Measurements from ENCODE around the gene SERPINI1. TPM values are rescaled to one million over a fixed set of nuclear protein-coding genes. Genes with fewer than 3 reads are reported as not detected.

Gene SERPINI1
- total RNA-seq, 1 experiment from 2014 or later, result 0.86 TPM

Other genes with a start within 250 kb of the SERPINI1 start
- not detected in 2 replicates for gene WDR49, start 81.8 kb upstream of the SERPINI1 start, total RNA-seq (2014; rRNA removed; shearing (Covaris generic))
- 153 and 156 TPM in 2 replicates for gene PDCD10, start 829 bp upstream of the SERPINI1 start, total RNA-seq (2014; rRNA removed; shearing (Covaris generic))

All from Daoy (cell line).